Activated CD4-positive, alpha-beta T cell treated with anti-CD3 and anti-CD28 coated beads, Interleukin-2, amount 10 ng/mL, durations not matched to agents 24 days and 14 days (primary cell): Measurements from ENCODE around the gene MCM5. TPM values are rescaled to one million over a fixed set of nuclear protein-coding genes. Genes with fewer than 3 reads are reported as not detected.
"Not testable (repeated sequence)": the region's sequence is repeated elsewhere in the genome, so short reads cannot be mapped to it uniquely, and the experiment has no call there.

Experiments
- DNase-seq: peaks from one replicate; pipeline ENCODE4 v3.0.0; 2022
- H3K27ac Mint-ChIP-seq: one replicate; pipeline ENCODE4 v1.8.0; 2022; ENCODE audit warnings: mild to moderate bottlenecking, mixed read lengths
- H3K27me3 Mint-ChIP-seq: one replicate; pipeline ENCODE4 v1.8.0; 2022; ENCODE audit warnings: mixed read lengths
- H3K36me3 Mint-ChIP-seq: one replicate; pipeline ENCODE4 v1.8.0; 2022; ENCODE audit warnings: low read depth, mild to moderate bottlenecking, mixed read lengths
- H3K4me1 Mint-ChIP-seq: one replicate; pipeline ENCODE4 v1.8.0; 2021; ENCODE audit warnings: mixed read lengths
- H3K4me3 Mint-ChIP-seq: one replicate; pipeline ENCODE4 v1.8.0; 2022; ENCODE audit warnings: mild to moderate bottlenecking, moderate library complexity, mixed read lengths
- H3K9me3 Mint-ChIP-seq: one replicate; pipeline ENCODE4 v1.8.0; 2021; ENCODE audit warnings: mixed read lengths
- intact Hi-C: fragments of 100-400 bp; cut with micrococcal nuclease; formaldehyde crosslinking; loops from one replicate; pipeline ENCODE4 v1.15.1; 2023
- total RNA-seq: library from RNA; stranded (reverse); gene quantifications from 2 replicates; pipeline ENCODE4 v1.2.3, GENCODE V29; 2022

MCM5 gene
- total RNA-seq, 1 donor from 2014 or later, result 343 TPM

DNA sequence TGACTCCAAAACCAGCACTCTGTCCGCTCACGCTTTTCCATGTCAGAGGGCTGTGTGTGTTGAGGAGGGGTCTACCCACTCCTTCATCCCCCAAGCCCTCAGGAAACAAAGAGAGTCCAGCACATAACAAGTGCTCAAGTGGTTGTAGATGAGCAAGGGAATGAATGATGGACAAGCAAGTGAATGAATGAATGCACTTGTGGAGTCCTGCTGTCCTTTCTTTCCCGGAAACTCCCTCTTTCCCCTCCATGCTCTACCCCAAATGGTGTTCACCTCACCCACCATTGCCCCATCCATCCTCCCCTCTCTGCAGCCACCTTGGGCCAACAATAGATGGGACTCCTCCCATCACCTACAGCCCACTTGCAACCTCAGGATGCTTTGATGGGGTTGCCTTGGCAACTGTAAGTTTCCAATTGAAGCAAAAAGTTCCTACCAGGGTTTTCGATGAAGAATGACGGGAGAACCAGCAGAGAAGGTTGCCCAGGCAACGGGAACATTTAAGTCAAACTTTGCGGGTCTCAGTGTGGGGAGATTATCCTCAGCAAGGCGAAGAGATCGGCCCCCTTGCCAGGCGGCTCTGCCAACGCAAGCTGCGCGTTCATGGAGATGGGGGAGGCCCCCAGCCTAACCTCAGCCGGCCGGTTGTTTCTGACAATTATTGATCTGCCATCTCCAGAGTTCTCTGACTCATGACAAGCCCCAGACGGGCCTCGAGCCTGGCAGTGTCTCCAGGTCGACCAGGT lies 51.1 kb downstream of the MCM5 start:
- no peaks in the 10 kb centered on the region for H3K9me3 Mint-ChIP-seq
- intact Hi-C loops, result no loop called here
- H3K4me3 Mint-ChIP-seq, result no peak overlapping the region
- peaks cover 6% of the 10 kb centered on the region for H3K4me1 Mint-ChIP-seq
- peaks cover 13% of the 10 kb centered on the region for H3K36me3 Mint-ChIP-seq
- no peaks in the 10 kb centered on the region for H3K27me3 Mint-ChIP-seq
- no peak overlapping the region for H3K27ac Mint-ChIP-seq
- DNase-seq, result no peak

DNA sequence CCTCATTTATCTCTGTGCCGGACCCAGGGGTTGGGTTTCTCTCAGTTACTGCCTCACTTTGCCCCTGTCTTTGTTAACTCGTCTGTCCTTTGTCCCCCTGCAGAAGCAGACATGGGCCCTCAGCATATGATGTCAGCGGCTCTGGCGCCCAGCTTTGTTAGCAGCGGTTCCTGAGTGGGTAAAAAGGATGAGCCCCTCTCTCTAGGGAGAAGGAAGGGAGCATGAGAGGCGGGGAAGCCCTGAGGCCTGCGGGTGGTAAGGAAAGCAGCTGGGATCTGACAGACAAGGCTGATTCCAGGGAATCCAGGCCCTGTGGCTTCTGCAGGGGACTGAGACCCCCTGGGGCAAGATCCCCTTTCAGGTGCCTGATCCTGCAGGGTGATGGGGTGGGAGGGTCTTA lies 51.7 kb downstream of the MCM5 start:
- H3K27ac Mint-ChIP-seq, result no peak overlapping the region
- no peak for DNase-seq
- H3K9me3 Mint-ChIP-seq, result no peaks in the 10 kb centered on the region
- H3K27me3 Mint-ChIP-seq, result no peaks in the 10 kb centered on the region
- peaks cover 6% of the 10 kb centered on the region for H3K4me1 Mint-ChIP-seq
- no peak overlapping the region for H3K4me3 Mint-ChIP-seq
- peaks cover 8% of the 10 kb centered on the region for H3K36me3 Mint-ChIP-seq
- intact Hi-C loops, result no loop called here

DNA sequence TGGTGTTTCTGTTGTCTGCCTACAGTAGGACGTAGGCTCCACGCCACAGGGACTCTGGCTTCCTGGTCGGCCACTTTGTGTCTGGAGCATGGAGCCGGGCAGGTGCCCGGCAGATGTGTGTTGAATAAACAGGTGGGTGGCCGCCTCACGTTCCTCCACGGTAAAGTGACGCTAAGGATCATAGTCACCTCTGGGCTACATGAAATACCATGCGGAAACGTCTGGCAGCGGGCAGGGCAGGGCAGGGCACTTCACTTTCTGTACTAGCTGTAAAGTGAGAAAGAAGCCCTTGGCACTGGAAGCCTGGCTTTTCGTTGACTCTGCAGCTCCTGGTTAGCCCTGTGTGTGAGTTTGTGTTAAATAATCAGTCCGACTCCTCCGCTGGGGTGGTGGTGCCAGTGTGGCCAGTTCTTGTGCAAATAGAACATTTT lies 52.4 kb downstream of the MCM5 start:
- Mint-ChIP-seq H3K27ac (no peak overlapping the region), H3K36me3 (peaks cover 7% of the 10 kb centered on the region), H3K4me3 (no peak overlapping the region), H3K9me3 (no peaks in the 10 kb centered on the region), H3K27me3 (no peaks in the 10 kb centered on the region), H3K4me1 (peaks cover 6% of the 10 kb centered on the region)
- DNase-seq, result no peak
- intact Hi-C loops, result no loop called here

GRCh38 chr22:35452810-35453743 lies 53.1 kb downstream of the MCM5 start:
- Mint-ChIP-seq H3K4me3 (no peak overlapping the region), H3K27me3 (no peaks in the 10 kb centered on the region), H3K36me3 (peaks cover 7% of the 10 kb centered on the region), H3K4me1 (peaks cover 4% of the 10 kb centered on the region), H3K9me3 (no peaks in the 10 kb centered on the region), H3K27ac (no peak overlapping the region)
- intact Hi-C loops, result no loop called here
- DNase-seq, result no peak

DNA sequence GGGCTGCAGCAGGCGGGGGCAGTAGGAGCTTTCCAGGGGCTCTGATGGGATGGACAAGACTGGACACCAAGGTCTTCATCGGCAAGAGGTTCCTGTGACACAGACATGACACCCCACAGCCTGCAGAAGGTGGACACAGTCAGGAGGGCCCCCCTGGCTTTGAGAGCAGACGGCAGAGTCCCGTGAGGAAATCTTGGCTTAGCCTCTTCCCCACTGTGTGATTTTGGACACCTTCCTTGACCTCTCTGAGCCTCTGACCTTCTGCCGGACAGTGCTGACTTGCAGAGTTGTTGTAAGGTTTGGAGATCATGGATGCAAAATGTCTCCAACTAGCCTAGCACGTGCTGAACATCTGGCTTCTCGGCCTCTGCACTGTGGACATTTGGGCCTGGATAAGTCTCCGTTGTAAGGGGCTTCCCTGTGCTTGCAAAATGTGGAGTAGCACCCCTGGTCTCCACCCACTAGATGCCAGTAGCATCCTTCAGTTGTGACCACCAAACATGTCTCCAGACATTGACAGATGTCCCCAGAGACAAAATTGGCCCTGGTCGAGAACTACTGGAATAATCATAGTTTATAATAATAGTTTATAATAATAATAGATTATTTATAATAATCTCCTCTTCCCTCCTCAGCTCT lies 54.6 kb downstream of the MCM5 start:
- no peak for DNase-seq
- Mint-ChIP-seq H3K36me3 (peaks cover 7% of the 10 kb centered on the region), H3K9me3 (no peaks in the 10 kb centered on the region), H3K27me3 (no peaks in the 10 kb centered on the region), H3K27ac (no peak overlapping the region), H3K4me3 (no peak overlapping the region), H3K4me1 (no peaks in the 10 kb centered on the region)
- intact Hi-C loops, result no loop called here

GRCh38 chr22:35455529-35455928 lies 55.6 kb downstream of the MCM5 start:
- H3K27ac Mint-ChIP-seq, result no peak overlapping the region
- H3K36me3 Mint-ChIP-seq, result peaks cover 7% of the 10 kb centered on the region
- H3K4me3 Mint-ChIP-seq, result no peak overlapping the region
- no peak for DNase-seq
- H3K4me1 Mint-ChIP-seq, result no peaks in the 10 kb centered on the region
- no peaks in the 10 kb centered on the region for H3K9me3 Mint-ChIP-seq
- intact Hi-C loops, result no loop called here
- no peaks in the 10 kb centered on the region for H3K27me3 Mint-ChIP-seq

GRCh38 chr22:35456757-35457156 lies 56.8 kb downstream of the MCM5 start:
- H3K27ac Mint-ChIP-seq, result no peak overlapping the region
- peaks cover 3% of the 10 kb centered on the region for H3K36me3 Mint-ChIP-seq
- DNase-seq, result no peak
- H3K27me3 Mint-ChIP-seq, result no peaks in the 10 kb centered on the region
- intact Hi-C loops, result no loop called here
- no peaks in the 10 kb centered on the region for H3K9me3 Mint-ChIP-seq
- no peak overlapping the region for H3K4me3 Mint-ChIP-seq
- no peaks in the 10 kb centered on the region for H3K4me1 Mint-ChIP-seq

DNA sequence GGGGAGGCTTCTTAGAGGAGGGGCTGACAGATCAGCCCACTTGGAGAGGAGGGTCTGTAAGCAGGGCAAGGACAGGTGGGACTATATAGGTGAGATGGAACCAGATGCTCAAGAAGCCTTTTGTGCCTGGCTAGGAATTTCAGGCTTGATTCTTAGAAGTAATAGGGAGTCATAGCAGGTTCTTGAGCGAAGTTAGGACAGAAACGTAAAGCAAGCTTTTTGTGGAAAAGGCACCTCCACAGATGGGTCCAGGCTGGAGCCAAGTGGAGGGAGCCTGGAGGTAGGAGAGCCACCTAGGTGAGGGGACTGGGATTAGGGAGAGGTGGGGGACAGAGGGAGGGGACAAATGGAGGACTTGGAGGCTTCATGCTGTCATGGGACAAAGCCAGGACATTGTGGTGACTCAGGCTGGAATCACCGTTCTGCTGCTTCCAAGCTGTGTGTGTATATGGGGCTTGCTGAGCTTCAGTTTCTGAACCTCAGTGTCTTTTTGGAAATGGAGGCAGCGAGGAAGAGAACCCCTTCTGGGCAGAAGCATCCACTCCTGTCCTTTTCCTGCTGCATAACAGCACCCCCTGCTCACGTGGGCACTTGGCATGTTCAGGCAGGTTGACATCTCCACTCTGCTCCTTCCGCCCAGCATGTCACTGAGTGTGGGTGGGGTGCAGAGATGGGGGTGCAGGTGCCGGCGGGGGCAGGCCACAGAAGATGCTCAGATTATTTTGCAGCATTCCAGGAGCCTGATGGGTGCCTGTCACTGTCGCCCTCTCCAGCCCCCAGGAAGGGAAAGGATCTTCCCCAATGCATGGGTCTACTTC lies 58.0 kb downstream of the MCM5 start:
- H3K27ac Mint-ChIP-seq, result no peak overlapping the region
- peaks cover 4% of the 10 kb centered on the region for H3K36me3 Mint-ChIP-seq
- intact Hi-C loops, result no loop called here
- no peaks in the 10 kb centered on the region for H3K27me3 Mint-ChIP-seq
- no peaks in the 10 kb centered on the region for H3K9me3 Mint-ChIP-seq
- DNase-seq, result no peak
- no peak overlapping the region for H3K4me3 Mint-ChIP-seq
- H3K4me1 Mint-ChIP-seq, result no peaks in the 10 kb centered on the region

DNA sequence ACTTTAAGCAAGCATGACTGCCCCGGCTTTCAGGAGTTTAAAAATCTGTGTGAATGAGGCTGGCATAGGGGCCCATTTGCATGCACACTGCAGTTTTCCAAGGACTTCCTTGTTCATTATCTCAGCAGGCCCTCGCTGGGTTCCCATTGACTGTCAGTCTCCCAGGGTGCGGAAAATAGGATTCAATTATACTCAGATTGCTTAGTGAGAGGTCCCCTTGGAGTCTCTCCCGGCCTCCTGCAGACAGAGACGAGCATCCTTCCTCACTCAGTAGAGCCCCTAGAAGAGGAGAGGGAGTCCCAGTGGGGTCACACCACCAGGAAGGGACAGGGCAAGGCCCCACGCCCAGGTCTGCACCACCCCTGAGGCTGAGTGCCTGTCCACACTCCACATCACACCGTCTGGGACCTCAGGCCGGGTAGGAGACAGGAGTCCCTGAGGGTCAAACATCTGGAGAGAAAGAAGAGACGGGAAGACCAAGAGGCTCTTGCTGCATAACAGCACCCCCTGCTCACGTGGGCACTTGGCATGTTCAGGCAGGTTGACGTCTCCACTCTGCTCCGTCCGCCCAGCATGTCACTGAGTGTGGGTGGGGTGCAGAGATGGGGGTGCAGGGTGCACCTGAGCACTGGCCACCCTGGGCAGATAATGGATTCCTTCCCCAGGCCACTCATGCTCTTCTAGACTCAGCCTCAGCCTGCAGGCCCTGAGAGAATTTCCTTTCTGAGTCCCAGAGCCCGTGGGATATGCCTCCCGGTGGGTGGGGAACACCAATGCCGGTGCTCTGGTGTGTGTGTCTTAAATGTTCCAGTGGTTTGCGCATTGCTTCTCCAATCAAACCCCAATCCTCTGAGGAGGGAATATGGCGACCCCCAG lies 58.8 kb downstream of the MCM5 start:
- intact Hi-C loops, result no loop called here
- Mint-ChIP-seq H3K9me3 (peaks cover 5% of the 10 kb centered on the region), H3K27ac (no peak overlapping the region), H3K4me1 (no peaks in the 10 kb centered on the region), H3K36me3 (peaks cover 6% of the 10 kb centered on the region), H3K4me3 (no peak overlapping the region), H3K27me3 (no peaks in the 10 kb centered on the region)
- DNase-seq, result no peak

GRCh38 chr22:35459423-35459894 lies 59.5 kb downstream of the MCM5 start:
- no peak overlapping the region for H3K27ac Mint-ChIP-seq
- H3K36me3 Mint-ChIP-seq, result peaks cover 7% of the 10 kb centered on the region
- no peaks in the 10 kb centered on the region for H3K27me3 Mint-ChIP-seq
- peaks cover 5% of the 10 kb centered on the region for H3K9me3 Mint-ChIP-seq
- no peak for DNase-seq
- H3K4me1 Mint-ChIP-seq, result no peaks in the 10 kb centered on the region
- intact Hi-C loops, result no loop called here
- H3K4me3 Mint-ChIP-seq, result no peak overlapping the region

- DNase-seq, H3K4me3 Mint-ChIP-seq, H3K9me3 Mint-ChIP-seq, H3K4me1 Mint-ChIP-seq, intact Hi-C loops, H3K27me3 Mint-ChIP-seq, H3K36me3 Mint-ChIP-seq, H3K27ac Mint-ChIP-seq: not testable (repeated sequence)
These were observed 60.0 kb downstream of the MCM5 start for GRCh38 chr22:35459976-35460375.

DNA sequence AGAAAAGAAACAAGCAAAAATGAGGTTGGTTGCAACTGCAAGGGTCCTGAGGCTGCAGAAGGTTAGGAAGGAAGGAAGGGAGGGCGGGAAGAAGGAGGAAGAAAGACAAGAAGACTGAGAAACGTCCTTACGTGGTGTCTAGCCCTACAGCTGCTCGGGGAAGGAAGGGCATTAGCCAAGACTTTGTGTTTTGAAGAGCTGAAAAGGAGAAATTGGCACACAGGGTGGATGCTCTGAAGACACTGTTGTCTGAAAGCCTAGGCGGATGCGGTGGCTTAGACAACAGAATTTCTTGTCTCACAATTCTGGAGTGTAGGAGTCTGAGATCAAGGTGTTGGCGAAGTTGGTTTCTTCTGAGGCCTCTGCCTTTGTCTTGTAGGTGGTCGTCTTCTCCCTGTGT lies 60.7 kb downstream of the MCM5 start:
- no peak for DNase-seq
- H3K4me3 Mint-ChIP-seq, result no peak overlapping the region
- intact Hi-C loops, result no loop called here
- no peaks in the 10 kb centered on the region for H3K4me1 Mint-ChIP-seq
- H3K36me3 Mint-ChIP-seq, result peaks cover 7% of the 10 kb centered on the region
- no peak overlapping the region for H3K27ac Mint-ChIP-seq
- H3K27me3 Mint-ChIP-seq, result no peaks in the 10 kb centered on the region
- peaks cover 5% of the 10 kb centered on the region for H3K9me3 Mint-ChIP-seq
